HepG2 (cell line): ENCODE measurements around the gene MGMT.

Experiments
- CTCF ChIP-seq: sonication (generic); formaldehyde crosslinking; IDR thresholded peaks from 2 replicates; pipeline ENCODE4 v1.5.0; 2020; ENCODE audit warnings: mild to moderate bottlenecking, missing genetic modification reagents, moderate library complexity
- TFDP2 ChIP-seq: sonication (generic); formaldehyde crosslinking; IDR thresholded peaks from 2 replicates; pipeline ENCODE4 v1.4.0; 2020; ENCODE audit warnings: missing genetic modification reagents
- ZFP36 ChIP-seq: fragments of 150-350 bp; IDR thresholded peaks from 2 replicates; pipeline ENCODE4 v1.6.1; 2018; ENCODE audit warnings: borderline replicate concordance, low read length, low read depth; ENCODE audit not compliant: partially characterized antibody

GRCh38 chr10:129725482-129725881, 258.4 kb downstream of the MGMT start:
- TF ChIP-seq ZFP36: no peak
- no peak for TF ChIP-seq TFDP2 (CRISPR knock-in tag)
- no peak for TF ChIP-seq CTCF (CRISPR knock-in tag)
